Adrenal gland (tissue), 5 donors: ENCODE results near the gene RRP15.

Experiments used
- POLR2A ChIP-seq, 2 donors: fragments of 450-650 bp; IDR thresholded peaks; one replicate each; pipeline ENCODE4 v1.6.1; 2017; ENCODE audit warnings: antibody characterized with exemption in 2 of 2, mild to moderate bottlenecking in 2 of 2, moderate library complexity in 1 of 2
- TF ChIP-seq, protein P1 (sequence below), 6 experiments: fragments of 450-650 bp in 4 of 6; fragments of 200-600 bp in 2 of 6; sonication (generic) in 1 of 6; IDR thresholded peaks; 1 replicate in 5 of 6; 2 replicates in 1 of 6; pipeline versions ENCODE4 v1.5.1 to v1.8.0; 2016 to 2021; ENCODE audit warnings: antibody characterized with exemption in 6 of 6, mild to moderate bottlenecking in 2 of 6, moderate library complexity in 1 of 6
- donor health status: DM: no; HTN: no; CAD: no.

DNA sequence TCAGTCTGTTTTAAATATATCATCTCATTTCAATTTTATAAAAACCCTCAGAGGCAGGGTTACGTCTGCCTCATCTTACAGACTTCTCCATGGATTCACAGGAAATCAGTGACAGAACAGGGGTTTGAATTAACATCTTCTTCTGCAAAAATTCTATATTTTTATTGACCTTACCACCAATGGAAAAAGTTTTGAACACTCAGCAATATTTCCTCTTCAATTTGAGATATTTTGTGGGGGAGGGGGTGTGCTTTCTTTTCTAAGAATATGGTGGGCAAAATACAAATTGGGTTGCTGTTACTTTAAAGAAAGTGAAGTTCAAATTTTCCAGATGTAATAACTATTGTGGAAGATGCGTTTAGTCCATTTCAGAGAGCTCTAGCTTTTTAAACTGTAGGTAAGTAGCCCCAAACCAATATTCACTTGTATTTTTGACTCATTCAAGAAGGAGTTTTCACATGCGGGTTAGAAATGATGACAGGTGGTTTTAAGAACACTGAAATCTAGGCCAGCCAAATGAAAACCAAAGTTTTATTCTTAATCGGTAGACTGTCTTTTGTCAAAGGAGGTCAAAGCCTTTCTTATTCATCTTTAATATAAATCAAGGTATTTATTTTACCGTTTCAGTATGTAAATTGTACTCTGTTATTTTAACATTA lies 77.5 kb downstream of the RRP15 start:
- TF ChIP-seq, protein P1, sequence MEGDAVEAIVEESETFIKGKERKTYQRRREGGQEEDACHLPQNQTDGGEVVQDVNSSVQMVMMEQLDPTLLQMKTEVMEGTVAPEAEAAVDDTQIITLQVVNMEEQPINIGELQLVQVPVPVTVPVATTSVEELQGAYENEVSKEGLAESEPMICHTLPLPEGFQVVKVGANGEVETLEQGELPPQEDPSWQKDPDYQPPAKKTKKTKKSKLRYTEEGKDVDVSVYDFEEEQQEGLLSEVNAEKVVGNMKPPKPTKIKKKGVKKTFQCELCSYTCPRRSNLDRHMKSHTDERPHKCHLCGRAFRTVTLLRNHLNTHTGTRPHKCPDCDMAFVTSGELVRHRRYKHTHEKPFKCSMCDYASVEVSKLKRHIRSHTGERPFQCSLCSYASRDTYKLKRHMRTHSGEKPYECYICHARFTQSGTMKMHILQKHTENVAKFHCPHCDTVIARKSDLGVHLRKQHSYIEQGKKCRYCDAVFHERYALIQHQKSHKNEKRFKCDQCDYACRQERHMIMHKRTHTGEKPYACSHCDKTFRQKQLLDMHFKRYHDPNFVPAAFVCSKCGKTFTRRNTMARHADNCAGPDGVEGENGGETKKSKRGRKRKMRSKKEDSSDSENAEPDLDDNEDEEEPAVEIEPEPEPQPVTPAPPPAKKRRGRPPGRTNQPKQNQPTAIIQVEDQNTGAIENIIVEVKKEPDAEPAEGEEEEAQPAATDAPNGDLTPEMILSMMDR (IDR thresholded peaks at IDR 0.05): no peak
- TF ChIP-seq POLR2A (IDR thresholded peaks at IDR 0.05): no peak
